Calu3 (cell line): ENCODE data around the gene HIPK4. TPM values are rescaled to one million over a fixed set of nuclear protein-coding genes. Genes with fewer than 3 reads are reported as not detected.

Source experiments
- BruUV-seq: library from RNA; stranded (reverse); fragments of 400-500 nt; replicated peaks from 2 replicates; lab custom pipeline; 2021; lab: Mats Ljungman, UMichigan
- CTCF ChIA-PET: fragments of 300-600 bp; sonication (Branson Sonifier 250); formaldehyde crosslinking; loops from one replicate; lab custom pipeline; 2022; ENCODE audit warnings: antibody characterized with exemption; lab: Charles Lee
- DNase-seq: peaks from one replicate; pipeline ENCODE4 v3.0.0; 2022
- H3K27ac Mint-ChIP-seq: one replicate; pipeline ENCODE4 v1.8.0; 2022; ENCODE audit warnings: mixed read lengths; ENCODE audit not compliant: unreplicated experiment
- H3K27me3 Mint-ChIP-seq: one replicate; pipeline ENCODE4 v1.8.0; 2022; ENCODE audit warnings: mixed read lengths; ENCODE audit not compliant: unreplicated experiment
- H3K36me3 Mint-ChIP-seq: one replicate; pipeline ENCODE4 v1.8.0; 2022; ENCODE audit warnings: mild to moderate bottlenecking, moderate library complexity, mixed read lengths; ENCODE audit not compliant: insufficient read depth, unreplicated experiment
- H3K4me1 Mint-ChIP-seq: one replicate; pipeline ENCODE4 v1.8.0; 2022; ENCODE audit warnings: mild to moderate bottlenecking, low read depth, mixed read lengths; ENCODE audit not compliant: unreplicated experiment
- H3K4me3 Mint-ChIP-seq: one replicate; pipeline ENCODE4 v1.8.0; 2022; ENCODE audit warnings: mild to moderate bottlenecking, low read depth, moderate library complexity, mixed read lengths; ENCODE audit not compliant: unreplicated experiment
- H3K9me3 Mint-ChIP-seq: one replicate; pipeline ENCODE4 v1.8.0; 2022; ENCODE audit warnings: low read depth, mixed read lengths; ENCODE audit not compliant: unreplicated experiment
- CTCF ChIP-seq: fragments of 200-600 bp; IDR thresholded peaks from one replicate; pipeline ENCODE4 v1.8.0; 2022; ENCODE audit warnings: antibody characterized with exemption; ENCODE audit not compliant: unreplicated experiment
- intact Hi-C: fragments of 100-400 bp; cut with micrococcal nuclease; formaldehyde crosslinking; loops from one replicate; pipeline ENCODE4 v1.10.0; 2022; ENCODE audit not compliant: unreplicated experiment
- total RNA-seq: library from RNA; stranded (reverse); gene quantifications from 2 replicates; pipeline ENCODE4 v1.2.3, GENCODE V29; 2022

The HIPK4 gene
- total RNA-seq, 1 experiment from 2014 or later, result 0.14 TPM

- CTCF ChIA-PET, result no interaction called here
- BruUV-seq, result no TSS peak
- no peaks in the 10 kb centered on the region for H3K9me3 Mint-ChIP-seq
- intact Hi-C loops, result no loop called here
- H3K27ac Mint-ChIP-seq, result no peak overlapping the region
- no peaks in the 10 kb centered on the region for H3K4me1 Mint-ChIP-seq
- H3K4me3 Mint-ChIP-seq, result no peak overlapping the region
- TF ChIP-seq CTCF, result no peak
- H3K36me3 Mint-ChIP-seq, result peaks cover 29% of the 10 kb centered on the region
- no peak for DNase-seq
- no peaks in the 10 kb centered on the region for H3K27me3 Mint-ChIP-seq
Observed at GRCh38 chr19:40367577-40368434, 22.2 kb downstream of the HIPK4 start.

- TF ChIP-seq CTCF, result no peak
- no TSS peak for BruUV-seq
- no peaks in the 10 kb centered on the region for H3K27me3 Mint-ChIP-seq
- intact Hi-C loops, result no loop called here
- no peak overlapping the region for H3K4me3 Mint-ChIP-seq
- no peaks in the 10 kb centered on the region for H3K9me3 Mint-ChIP-seq
- H3K36me3 Mint-ChIP-seq, result peaks cover 29% of the 10 kb centered on the region
- no peak overlapping the region for H3K27ac Mint-ChIP-seq
- CTCF ChIA-PET, result no interaction called here
- no peaks in the 10 kb centered on the region for H3K4me1 Mint-ChIP-seq
- no peak for DNase-seq
Observed at GRCh38 chr19:40366697-40367561, 23.1 kb downstream of the HIPK4 start.

DNA sequence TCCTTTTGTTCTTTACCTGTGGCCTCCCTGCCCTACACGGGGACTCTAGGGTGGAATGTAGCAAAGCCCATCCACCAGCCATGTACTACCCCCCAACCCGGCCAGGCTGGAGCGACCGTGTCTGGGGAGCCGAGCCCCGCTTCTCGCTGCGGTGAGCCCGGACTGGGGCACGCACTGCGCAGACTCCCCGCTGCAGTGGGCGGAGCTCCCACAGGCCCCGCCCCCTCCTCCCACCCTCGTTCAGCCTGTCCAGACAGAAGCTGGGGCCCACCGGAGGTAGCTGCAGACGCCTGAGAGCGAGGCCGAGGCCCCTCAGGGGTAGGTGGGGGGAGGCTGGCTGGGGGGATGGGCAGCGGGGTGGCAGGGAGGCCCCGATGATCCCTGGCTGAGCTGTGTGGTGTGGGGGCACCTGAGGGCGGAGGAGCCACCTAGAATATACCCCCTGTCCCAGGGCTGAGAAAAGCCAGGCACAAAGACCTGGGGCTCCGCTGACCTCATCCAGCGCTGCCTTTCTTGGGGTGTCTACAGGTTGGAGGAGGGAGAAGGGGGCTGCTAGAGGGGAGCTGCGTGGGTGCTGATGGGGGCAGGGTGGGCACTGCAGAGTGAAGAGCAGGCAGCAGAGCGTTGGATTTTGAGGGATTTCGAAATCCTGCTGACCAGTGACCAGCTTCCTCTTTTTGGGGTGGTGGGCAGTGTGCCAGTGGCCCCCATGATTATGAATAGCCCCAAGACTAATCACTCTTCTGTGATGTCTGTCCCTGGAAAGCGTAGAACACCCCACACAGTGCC is 24.2 kb downstream of the HIPK4 start:
- intact Hi-C loops, result no loop called here
- Mint-ChIP-seq H3K4me1 (no peaks in the 10 kb centered on the region), H3K36me3 (peaks cover 27% of the 10 kb centered on the region), H3K27ac (no peak overlapping the region), H3K4me3 (no peak overlapping the region), H3K27me3 (no peaks in the 10 kb centered on the region), H3K9me3 (no peaks in the 10 kb centered on the region)
- no peak for TF ChIP-seq CTCF
- no peak for DNase-seq
- CTCF ChIA-PET, result no interaction called here
- no TSS peak for BruUV-seq

GRCh38 chr19:40365010-40365409 is 25.0 kb downstream of the HIPK4 start:
- TF ChIP-seq CTCF, result no peak
- CTCF ChIA-PET, result no interaction called here
- Mint-ChIP-seq H3K9me3 (no peaks in the 10 kb centered on the region), H3K27me3 (no peaks in the 10 kb centered on the region), H3K36me3 (peaks cover 26% of the 10 kb centered on the region), H3K27ac (no peak overlapping the region), H3K4me1 (no peaks in the 10 kb centered on the region), H3K4me3 (no peak overlapping the region)
- no peak for DNase-seq
- BruUV-seq, result no TSS peak
- intact Hi-C loops, result no loop called here
